Osteocyte (in vitro differentiated cells): ENCODE data around the gene GPC1. TPM values are rescaled to one million over a fixed set of nuclear protein-coding genes. Genes with fewer than 3 reads are reported as not detected.

Experiments used
- DNase-seq: peaks from one replicate; pipeline ENCODE4 v3.0.0; 2021; ENCODE audit warnings: mixed read lengths; ENCODE audit not compliant: unreplicated experiment; ENCODE audit errors: extremely low spot score
- H3K27ac Mint-ChIP-seq: one replicate; pipeline ENCODE4 v1.8.0; 2021; ENCODE audit warnings: mild to moderate bottlenecking, mixed read lengths; ENCODE audit not compliant: unreplicated experiment
- H3K27me3 Mint-ChIP-seq: one replicate; pipeline ENCODE4 v1.8.0; 2021; ENCODE audit warnings: mixed read lengths; ENCODE audit not compliant: unreplicated experiment
- H3K36me3 Mint-ChIP-seq: one replicate; pipeline ENCODE4 v1.8.0; 2021; ENCODE audit warnings: mixed read lengths; ENCODE audit not compliant: unreplicated experiment
- H3K4me1 Mint-ChIP-seq: one replicate; pipeline ENCODE4 v1.8.0; 2021; ENCODE audit warnings: mixed read lengths; ENCODE audit not compliant: unreplicated experiment
- H3K4me3 Mint-ChIP-seq: one replicate; pipeline ENCODE4 v1.8.0; 2021; ENCODE audit warnings: mild to moderate bottlenecking, moderate library complexity, mixed read lengths; ENCODE audit not compliant: unreplicated experiment
- H3K9me3 Mint-ChIP-seq: one replicate; pipeline ENCODE4 v1.8.0; 2021; ENCODE audit warnings: mixed read lengths; ENCODE audit not compliant: unreplicated experiment
- CTCF ChIP-seq: fragments of 200-600 bp; sonication (generic); IDR thresholded peaks from 2 replicates; pipeline ENCODE4 v1.5.0; 2021; ENCODE audit warnings: antibody characterized with exemption, mild to moderate bottlenecking, moderate library complexity
- total RNA-seq: library from RNA; stranded (reverse); gene quantifications from 2 replicates; pipeline ENCODE4 v1.2.1, GENCODE V29; 2021

The GPC1 gene
- total RNA-seq, 1 donor from 2014 or later = 148 TPM

GRCh38 chr2:240434728-240435456 lies 571 bp upstream of the GPC1 start:
- Mint-ChIP-seq H3K36me3 (no peaks in the 10 kb centered on the region), H3K4me1 (peaks cover 30% of the 10 kb centered on the region), H3K9me3 (no peaks in the 10 kb centered on the region), H3K27ac (peak overlapping the region; percentile 66), H3K4me3 (peak overlapping the region; percentile 77), H3K27me3 (no peaks in the 10 kb centered on the region)
- peak; percentile 95 for DNase-seq
- no peak for TF ChIP-seq CTCF

- Mint-ChIP-seq H3K36me3 (no peaks in the 10 kb centered on the region), H3K4me3 (peak overlapping the region; percentile 74), H3K4me1 (peaks cover 30% of the 10 kb centered on the region), H3K9me3 (no peaks in the 10 kb centered on the region), H3K27me3 (no peaks in the 10 kb centered on the region), H3K27ac (peak overlapping the region; percentile 57)
- no peak for DNase-seq
- TF ChIP-seq CTCF = no peak
These were observed 652 bp downstream of the GPC1 start for GRCh38 chr2:240435948-240436682.

GRCh38 chr2:240436683-240437550 lies 1.5 kb downstream of the GPC1 start:
- Mint-ChIP-seq H3K4me3 (peak overlapping the region; percentile 74), H3K4me1 (peaks cover 30% of the 10 kb centered on the region), H3K27me3 (no peaks in the 10 kb centered on the region), H3K9me3 (no peaks in the 10 kb centered on the region), H3K27ac (peak overlapping the region; percentile 57), H3K36me3 (no peaks in the 10 kb centered on the region)
- TF ChIP-seq CTCF = no peak
- no peak for DNase-seq

GRCh38 chr2:240437551-240437860 lies 2.0 kb downstream of the GPC1 start:
- Mint-ChIP-seq H3K4me1 (peaks cover 30% of the 10 kb centered on the region), H3K27me3 (no peaks in the 10 kb centered on the region), H3K27ac (peak overlapping the region; percentile 53), H3K9me3 (no peaks in the 10 kb centered on the region), H3K36me3 (no peaks in the 10 kb centered on the region), H3K4me3 (peak overlapping the region; percentile 74)
- no peak for TF ChIP-seq CTCF
- no peak for DNase-seq
